ENCODE measurements around the gene SENP5.

Gene SENP5

GRCh38 chr3:196975349-196975748 is 107.6 kb downstream of the SENP5 start:
- no peak for DNase-seq (ENCODE audit: low spot score in 2 of 2)
- H3K4me1 ChIP-seq: no peaks in the 10 kb centered on the region
- H3K9me3 ChIP-seq: no peaks in the 10 kb centered on the region
- no peak overlapping the region for H3K4me3 ChIP-seq
- H3K36me3 ChIP-seq (replicated peaks): no peaks in the 10 kb centered on the region
- in situ Hi-C loops (cut with MboI; ENCODE audit: low sequenced_read_pairs): no loop called here
- no peaks in the 10 kb centered on the region for H3K27me3 ChIP-seq (ENCODE audit: low read depth)

- no peaks in the 10 kb centered on the region for H3K9me3 ChIP-seq
- H3K36me3 ChIP-seq (replicated peaks): no peaks in the 10 kb centered on the region
- H3K4me1 ChIP-seq: no peaks in the 10 kb centered on the region
- in situ Hi-C loops (cut with MboI; ENCODE audit: low sequenced_read_pairs): no loop called here
- H3K4me3 ChIP-seq: no peak overlapping the region
- H3K27me3 ChIP-seq (ENCODE audit: low read depth): no peaks in the 10 kb centered on the region
- no peak for DNase-seq (ENCODE audit: low spot score in 2 of 2)
Observed at GRCh38 chr3:196976941-196977340, 109.2 kb downstream of the SENP5 start.

DNA sequence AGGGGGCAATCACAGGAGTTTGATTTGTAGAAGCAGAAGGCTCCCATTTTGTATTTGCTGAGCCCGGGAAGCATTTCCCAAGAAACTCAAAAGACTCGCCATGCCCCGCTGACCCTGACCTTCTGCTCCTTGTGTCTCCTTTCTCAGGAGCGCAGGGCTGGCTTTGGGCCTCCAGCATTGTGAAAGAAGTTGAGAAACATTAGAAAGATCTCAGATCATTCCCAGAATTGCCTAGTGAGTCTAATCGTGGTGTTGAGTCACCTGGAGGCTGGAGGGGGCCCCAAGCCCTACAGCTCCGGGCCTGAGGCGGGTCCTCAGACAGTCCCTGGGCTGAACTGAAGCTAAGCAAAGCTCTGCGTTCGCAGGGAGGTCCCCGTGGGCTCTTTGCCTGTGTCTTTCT is 111.8 kb downstream of the SENP5 start:
- DNase-seq (ENCODE audit: low spot score in 2 of 2): no peak

DNA sequence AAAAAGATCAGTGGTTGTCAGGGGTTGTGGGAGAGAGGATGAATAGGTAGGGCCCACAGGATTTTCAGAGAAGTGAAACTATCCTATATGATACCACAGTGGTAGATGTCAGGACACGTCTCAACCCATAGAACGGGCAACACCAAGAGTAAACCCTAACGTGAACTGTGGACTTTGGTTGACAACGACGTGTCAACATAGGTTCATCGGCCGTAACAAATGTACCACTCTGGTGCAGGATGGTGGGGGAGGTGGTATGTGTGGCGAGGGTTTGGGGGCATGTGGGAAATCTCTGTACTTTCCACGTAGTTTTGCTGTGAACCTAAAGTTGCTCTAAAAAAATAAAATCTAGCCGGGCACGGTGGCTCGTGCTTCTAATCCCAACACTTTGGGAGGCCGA is 113.9 kb downstream of the SENP5 start:
- in situ Hi-C loops (cut with MboI; ENCODE audit: low sequenced_read_pairs): no loop called here
- H3K36me3 ChIP-seq (replicated peaks): no peaks in the 10 kb centered on the region

More for the DNA sequence above, 111.8 kb downstream of the SENP5 start:
- in situ Hi-C loops (cut with MboI; ENCODE audit: low sequenced_read_pairs): no loop called here
- no peaks in the 10 kb centered on the region for H3K9me3 ChIP-seq
- H3K27me3 ChIP-seq (ENCODE audit: low read depth): no peaks in the 10 kb centered on the region
- H3K4me1 ChIP-seq: no peaks in the 10 kb centered on the region
- no peak overlapping the region for H3K4me3 ChIP-seq
- no peaks in the 10 kb centered on the region for H3K36me3 ChIP-seq (replicated peaks)

DNA sequence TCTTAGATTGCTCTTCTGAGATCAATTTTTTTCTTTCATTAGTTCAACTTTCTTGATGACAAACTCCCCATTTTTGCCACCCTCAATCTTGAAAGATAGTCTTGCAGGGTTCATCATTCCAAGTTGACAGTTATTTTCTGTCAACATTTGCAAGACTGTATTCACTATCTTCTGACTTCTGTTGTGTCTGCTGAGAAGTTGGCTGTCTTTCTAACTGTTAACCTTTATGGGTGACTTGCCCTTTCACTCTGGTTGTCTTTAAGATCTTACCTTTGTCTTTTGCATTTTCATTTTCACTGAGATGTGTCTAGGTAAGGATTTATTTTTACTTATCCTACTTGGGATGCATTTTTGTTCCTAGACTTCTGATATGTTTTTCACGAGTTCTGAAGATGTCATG is 115.5 kb downstream of the SENP5 start:
- H3K4me1 ChIP-seq: no peaks in the 10 kb centered on the region
- no peaks in the 10 kb centered on the region for H3K9me3 ChIP-seq
- in situ Hi-C loops (cut with MboI; ENCODE audit: low sequenced_read_pairs): no loop called here
- no peak overlapping the region for H3K4me3 ChIP-seq
- no peaks in the 10 kb centered on the region for H3K36me3 ChIP-seq (replicated peaks)
- DNase-seq (ENCODE audit: low spot score in 2 of 2): no peak
- no peaks in the 10 kb centered on the region for H3K27me3 ChIP-seq (ENCODE audit: low read depth)

More for the DNA sequence above, 113.9 kb downstream of the SENP5 start:
- Histone ChIP-seq H3K4me1 (no peaks in the 10 kb centered on the region), H3K9me3 (no peaks in the 10 kb centered on the region), H3K4me3 (no peak overlapping the region), H3K27me3 (ENCODE audit: low read depth) (no peaks in the 10 kb centered on the region)
- DNase-seq (ENCODE audit: low spot score in 2 of 2): no peak

Measured in HAP-1 (cell line).